GM19023 (cell line): ENCODE results near the gene GLOD4.
A peak's percentile ranks its signal among the peaks of the same experiment; 100 is the strongest.

ENCODE experiments used
- ATAC-seq: cut with Tn5 transposase; IDR thresholded peaks from one replicate; pipeline ENCODE4 v1.9.1; 2021; ENCODE audit warnings: mild to moderate bottlenecking, moderate library complexity; ENCODE audit not compliant: unreplicated experiment

Gene GLOD4

GRCh38 chr17:744937-745336, 37.1 kb downstream of the GLOD4 start:
- no peak for ATAC-seq

GRCh38 chr17:743139-743538, 38.9 kb downstream of the GLOD4 start:
- no peak for ATAC-seq

- no peak for ATAC-seq
Measured at GRCh38 chr17:742147-742793, 39.8 kb downstream of the GLOD4 start.

- ATAC-seq, result peak; percentile 76
Measured at GRCh38 chr17:740240-741017, 41.7 kb downstream of the GLOD4 start.

GRCh38 chr17:737561-738113, 44.4 kb downstream of the GLOD4 start:
- no peak for ATAC-seq

GRCh38 chr17:733743-734142, 48.3 kb downstream of the GLOD4 start:
- ATAC-seq, result no peak

- peak; percentile 31 for ATAC-seq
Measured at GRCh38 chr17:732902-733720, 49.0 kb downstream of the GLOD4 start.

- ATAC-seq, result peak; percentile 62
Measured at GRCh38 chr17:732067-732901, 49.8 kb downstream of the GLOD4 start, which contains the start of gene TLCD3A. TSS of gene TLCD3A (plus strand) at chr17:732596. CDS start at chr17:732648, 52 bp downstream.

- no peak for ATAC-seq
Measured at GRCh38 chr17:731644-732066, 50.4 kb downstream of the GLOD4 start.

GRCh38 chr17:728911-729310, 53.2 kb downstream of the GLOD4 start:
- no peak for ATAC-seq

- ATAC-seq, result no peak
Measured at GRCh38 chr17:726271-726919, 55.7 kb downstream of the GLOD4 start.

- ATAC-seq, result no peak
Measured at GRCh38 chr17:725746-726145, 56.3 kb downstream of the GLOD4 start.

- ATAC-seq, result no peak
Measured at GRCh38 chr17:725084-725483, 57.0 kb downstream of the GLOD4 start.

GRCh38 chr17:721540-721937, 60.5 kb downstream of the GLOD4 start:
- ATAC-seq, result no peak

- ATAC-seq, result no peak
Measured at GRCh38 chr17:720706-721539, 61.2 kb downstream of the GLOD4 start.

- no peak for ATAC-seq
Measured at GRCh38 chr17:718075-718474, 64.0 kb downstream of the GLOD4 start.
